Activated CD4-positive, alpha-beta T cell treated with anti-CD3 and anti-CD28 coated beads, Interleukin-10, Interleukin-2, amounts not matched to agents 100 ng/mL and 50 ng/mL, durations not matched to agents 16 hours and 8 hours (primary cell): ENCODE data around the gene DNAL4.
A peak's percentile ranks its signal among the peaks of the same experiment; 100 is the strongest.

Experiments used
- DNase-seq: peaks from one replicate; pipeline ENCODE4 v3.0.0-alpha.2; 2020

DNAL4 gene

DNA sequence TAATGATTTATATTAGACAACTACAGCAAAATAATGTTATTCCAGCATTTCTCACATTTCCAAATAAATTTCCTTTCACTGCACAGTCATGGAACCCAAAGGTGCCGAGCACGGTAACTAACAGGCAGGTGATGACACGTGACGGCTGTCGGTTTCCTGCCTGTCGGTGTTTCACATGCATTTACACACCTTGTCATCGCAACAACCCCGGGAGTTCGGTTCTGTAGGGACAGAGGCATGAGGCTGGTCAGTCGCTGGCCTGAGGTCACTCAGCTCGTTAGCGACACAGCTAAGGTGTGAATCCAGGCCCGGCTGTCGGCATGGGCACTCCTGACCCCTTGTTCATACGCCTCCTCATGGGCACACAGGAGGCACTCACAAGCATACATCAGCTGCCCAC is 9.9 kb downstream of the DNAL4 start:
- DNase-seq, result no peak

DNA sequence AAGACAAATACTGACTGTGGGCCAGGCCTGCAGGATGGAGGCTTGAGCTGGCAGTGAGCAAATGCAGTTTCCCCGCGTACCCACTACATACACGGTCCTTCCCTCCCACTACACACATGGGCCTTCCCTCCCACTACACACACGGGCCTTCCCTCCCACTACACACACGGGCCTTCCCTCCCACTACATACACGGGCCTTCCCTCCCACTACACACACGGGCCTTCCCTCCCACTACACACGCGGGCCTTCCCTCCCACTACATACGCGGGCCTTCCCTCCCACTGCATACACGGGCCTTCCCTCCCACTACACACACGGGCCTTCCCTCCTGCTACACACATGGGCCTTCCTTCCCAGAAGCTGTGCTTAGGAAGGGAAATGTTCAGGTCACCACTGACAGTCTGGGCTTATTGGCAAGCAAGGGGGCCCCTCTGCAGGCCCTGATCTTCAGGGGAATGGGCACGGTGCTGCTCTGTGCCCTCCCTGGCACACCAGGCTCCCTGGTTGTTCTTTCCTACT is 10.8 kb downstream of the DNAL4 start:
- no peak for DNase-seq

DNA sequence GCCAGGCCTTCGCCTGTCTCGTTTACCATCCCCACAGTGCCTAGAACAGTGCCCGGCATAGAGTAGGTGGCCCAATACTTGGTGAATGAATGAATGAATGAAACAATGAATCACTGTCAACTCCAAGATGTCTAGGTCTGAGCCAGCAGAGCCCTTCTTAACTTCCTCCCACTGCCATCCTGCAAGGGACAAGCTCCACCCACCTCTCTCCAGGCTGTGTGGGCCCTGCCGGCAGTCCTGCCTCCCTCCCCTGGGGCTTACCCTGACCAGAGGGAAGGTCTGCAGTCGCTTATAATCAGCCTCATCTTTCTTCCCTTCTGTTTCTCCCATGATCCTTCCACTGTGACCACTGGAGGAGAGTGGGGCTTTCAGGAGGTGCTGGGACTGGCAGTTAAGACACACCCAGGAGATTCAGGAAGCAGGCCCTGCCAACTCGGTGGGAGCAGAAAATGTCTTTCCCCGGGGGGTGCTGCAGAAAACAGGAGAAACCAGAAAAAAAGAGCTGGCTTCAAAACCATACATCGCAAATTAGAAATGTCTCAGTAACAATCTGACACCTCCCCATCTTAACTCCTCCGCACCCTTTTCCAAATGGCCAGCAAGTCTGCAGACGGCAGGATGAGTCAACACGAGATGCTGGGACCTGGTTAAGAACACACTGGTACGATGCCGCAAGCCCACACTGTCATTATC is 11.4 kb downstream of the DNAL4 start:
- no peak for DNase-seq

DNA sequence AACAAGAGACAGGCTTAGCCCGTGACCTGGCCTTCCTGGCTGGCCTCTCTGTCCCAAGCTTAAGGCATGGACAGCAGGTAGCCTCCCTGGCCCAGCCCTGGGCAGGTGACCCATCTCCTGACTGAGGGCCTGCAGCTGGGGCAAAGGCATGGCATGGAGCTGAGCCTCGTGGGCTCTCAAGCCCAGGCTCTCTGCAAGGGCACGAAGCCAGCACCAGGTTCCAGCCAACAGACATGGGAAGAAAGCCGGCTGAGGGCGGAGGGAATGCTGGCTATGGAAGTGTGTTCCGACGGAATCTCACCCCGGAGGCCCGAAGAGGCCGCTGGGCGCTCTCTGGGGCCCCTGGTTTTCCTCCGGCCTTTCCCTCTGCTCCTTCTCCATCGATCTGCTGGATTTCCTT is 12.9 kb downstream of the DNAL4 start:
- DNase-seq, result no peak

DNA sequence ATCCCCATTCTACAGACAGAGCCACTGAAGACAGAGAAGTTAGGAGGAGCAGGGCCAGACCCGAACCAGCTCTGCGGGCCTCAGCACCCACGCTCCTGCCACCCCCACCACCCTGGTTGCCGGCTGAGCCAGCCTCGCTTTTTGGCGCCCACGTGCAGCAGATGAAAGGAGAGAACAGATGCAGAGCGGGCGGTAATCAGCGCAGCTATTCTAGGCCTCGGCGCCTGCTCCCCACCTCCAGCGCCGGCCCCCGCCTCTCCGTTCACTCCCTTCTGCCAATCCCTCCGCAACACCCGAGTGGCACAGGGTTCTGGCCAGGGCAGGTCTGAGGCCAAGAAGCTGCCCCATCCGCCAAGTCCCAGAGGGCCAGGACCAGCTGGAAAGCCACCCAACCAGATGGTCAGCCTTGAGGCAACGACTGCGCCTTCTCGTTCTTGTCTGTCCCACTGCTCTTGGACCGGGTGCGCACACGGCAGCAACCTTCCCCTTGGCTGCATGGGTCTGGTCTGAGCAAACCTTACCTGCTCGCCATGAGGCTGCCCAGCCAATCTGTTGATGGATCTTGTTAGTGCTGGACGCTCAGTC is 16.8 kb downstream of the DNAL4 start:
- DNase-seq, result no peak

DNA sequence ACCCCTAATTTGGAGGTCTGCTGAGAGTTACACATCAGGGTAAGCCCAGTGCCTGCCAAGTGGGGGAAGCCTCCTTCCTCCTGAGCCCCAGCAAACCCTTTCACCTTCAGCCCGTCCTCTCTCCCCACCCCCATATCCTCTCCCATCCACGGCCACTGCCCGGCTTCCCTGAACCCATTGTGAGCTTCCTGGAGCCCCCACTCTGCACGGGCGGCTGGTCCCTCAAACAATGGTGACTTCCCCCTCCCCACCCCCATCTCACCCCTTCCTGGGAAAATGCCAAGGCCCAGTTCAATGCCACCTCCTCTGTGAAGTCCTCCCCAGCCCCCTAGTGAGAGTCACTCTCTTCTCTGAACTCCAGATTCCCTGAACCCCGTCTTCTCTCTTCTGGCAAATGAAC is 17.9 kb downstream of the DNAL4 start:
- DNase-seq, result no peak

DNA sequence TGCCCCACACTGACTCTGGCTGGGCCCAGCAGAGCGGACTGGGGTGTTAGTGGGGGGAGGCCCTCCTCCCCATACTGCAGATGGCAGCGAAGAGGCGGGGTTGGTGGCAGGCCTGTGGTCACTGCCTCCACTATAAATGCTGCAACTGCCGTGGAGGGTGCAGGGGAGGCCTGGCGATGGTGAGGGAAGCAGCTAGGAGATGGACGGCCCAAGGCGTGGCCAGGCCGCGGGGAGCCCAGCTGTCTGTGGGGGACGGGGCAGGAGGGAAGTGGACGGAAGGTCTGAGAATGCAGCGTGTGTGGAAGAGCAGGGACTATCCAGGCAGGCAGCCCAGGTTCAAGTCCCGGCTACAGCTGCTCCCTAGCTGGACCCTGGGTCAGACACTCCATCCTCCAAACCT is 18.3 kb downstream of the DNAL4 start:
- no peak for DNase-seq

DNA sequence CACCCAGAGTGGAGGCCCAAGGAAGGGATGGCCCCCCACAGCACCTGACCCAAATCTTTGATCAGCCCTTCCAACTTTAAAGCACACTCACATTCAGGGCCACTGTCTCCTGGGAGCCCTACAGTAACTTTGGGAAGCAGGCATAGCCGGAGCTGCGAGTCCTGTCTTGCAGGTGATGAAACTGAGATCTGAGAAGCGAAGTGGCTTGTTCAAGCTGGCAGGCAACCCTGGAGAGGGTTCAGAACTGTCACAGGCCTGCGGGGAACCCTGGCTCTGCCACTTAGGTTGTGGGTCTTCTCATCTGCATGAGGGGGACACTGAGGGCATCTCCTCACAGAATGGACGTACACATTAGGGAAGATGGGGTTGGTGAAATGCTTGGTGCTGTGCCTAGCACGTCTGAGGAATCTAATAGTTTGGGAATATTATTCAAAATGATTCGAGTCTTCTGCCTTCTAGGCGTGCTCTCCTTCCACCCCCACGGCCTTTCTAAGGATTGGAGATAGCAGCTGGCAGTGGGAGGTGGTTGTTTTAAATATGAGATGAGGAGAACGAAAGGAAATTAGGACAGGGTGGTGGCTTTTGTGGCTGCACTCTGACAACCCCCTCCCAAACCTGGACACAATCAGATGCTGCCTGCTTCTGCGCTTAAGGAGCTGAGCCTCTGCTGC is 19.3 kb downstream of the DNAL4 start:
- DNase-seq, result no peak

DNA sequence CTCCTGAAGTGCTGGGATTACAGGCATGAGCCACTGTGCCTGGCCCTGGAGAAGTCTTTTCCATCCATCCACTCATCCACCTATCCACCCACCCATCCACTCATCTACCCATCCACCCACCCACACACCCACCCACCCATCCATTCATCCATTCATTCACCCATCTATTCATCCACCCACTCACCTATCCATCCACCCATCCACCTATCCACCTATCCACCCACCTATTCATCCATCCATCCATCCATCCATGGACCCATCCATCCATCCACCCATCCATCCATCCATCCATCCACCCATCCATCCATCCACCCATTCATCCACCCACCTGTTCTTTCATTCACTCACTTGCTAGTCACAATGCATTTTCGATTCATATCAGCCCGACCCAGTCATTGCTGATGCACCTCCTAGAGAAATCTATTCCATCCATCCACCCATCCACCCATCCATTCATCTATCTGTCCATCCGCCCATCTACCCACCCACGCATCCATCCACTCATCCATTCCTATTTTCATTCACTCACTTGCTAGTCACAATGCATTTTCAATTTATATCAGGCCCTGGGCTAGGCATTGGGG is 20.5 kb downstream of the DNAL4 start:
- no peak for DNase-seq

DNA sequence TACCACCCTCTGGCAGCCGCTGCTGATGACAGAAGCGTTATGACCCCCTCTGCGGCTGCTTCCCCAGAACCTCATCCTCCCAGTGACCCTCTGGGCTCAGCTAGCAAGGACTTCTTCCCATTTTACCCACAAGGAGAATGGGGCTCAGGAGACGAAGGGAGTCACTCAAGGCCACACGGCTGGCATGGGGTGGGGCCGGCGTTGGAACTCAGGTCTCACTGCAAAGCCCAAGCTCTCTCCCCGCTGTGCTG is 21.4 kb downstream of the DNAL4 start:
- no peak for DNase-seq

DNA sequence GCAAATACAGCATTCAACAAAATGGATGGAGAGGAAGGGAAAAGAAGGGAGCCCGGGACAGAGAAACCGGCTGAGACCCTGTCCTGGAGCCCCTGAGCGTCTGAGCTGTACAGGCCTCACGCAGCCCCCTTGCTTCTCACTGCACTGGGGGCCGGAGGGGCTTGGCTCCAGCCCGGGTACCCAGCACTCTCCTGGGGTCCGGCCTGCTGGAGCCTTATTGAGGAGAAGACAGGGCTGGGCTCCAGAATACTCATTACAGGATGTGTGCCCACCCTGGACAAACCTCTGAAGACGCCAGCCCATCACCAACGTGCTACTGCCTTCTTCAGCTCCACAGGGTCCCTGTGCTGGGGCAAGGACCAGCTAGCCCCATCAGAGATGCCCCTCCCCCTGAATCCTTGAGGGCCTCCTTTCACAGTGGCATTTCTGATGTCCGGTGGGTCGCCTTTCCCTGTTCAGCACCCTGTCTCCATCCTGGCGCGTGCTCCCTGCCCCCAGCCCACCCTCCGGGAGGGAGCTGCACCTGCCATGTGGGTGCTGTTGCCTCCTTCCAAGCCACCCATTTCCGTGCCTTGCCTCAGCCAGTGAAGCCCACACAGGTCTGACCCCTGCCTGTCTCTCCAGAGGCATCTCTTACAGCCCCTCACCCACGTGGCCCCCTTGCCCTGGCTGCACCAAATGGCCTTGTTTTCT is 23.5 kb downstream of the DNAL4 start:
- DNase-seq, result no peak

DNA sequence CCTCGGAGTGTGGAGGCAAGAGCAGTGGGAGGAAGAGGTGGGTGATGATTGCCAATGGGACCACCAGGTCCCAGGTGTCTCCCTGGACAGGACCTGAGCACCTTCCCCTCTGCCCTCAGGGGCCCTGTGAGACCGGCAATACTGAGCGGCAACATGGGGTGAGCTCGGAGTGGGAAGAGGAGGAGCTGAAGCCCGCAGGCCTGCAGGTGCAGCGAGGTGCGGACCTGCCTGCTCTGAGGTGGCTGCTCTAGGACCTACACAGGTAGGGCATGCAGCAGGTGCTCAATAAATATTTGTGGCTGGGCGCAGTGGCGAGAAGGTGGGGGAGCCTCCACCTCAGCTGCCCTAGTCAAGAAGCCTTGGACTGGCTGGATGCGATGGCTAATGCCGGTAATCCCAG is 25.9 kb downstream of the DNAL4 start:
- DNase-seq, result no peak

DNA sequence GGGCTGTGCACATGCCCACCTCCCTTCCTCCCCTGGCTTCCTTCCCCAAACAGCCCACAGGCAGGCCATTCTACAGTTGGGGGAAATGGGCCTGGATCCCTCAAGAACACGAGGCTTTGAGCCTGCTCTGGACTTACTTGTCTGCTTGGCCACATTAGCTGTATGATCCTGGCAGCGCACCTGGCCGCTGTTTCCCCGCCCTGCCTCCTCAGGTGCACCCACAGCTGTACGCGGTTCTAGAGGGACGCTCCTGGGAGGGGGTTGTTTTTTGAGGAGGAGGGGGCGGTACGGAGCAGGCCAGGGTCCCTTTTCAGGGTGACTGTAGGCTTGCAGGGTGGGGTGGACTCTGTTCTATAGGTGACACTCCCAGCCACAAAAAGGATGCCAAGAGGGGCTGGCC is 26.6 kb downstream of the DNAL4 start:
- DNase-seq, result no peak

DNA sequence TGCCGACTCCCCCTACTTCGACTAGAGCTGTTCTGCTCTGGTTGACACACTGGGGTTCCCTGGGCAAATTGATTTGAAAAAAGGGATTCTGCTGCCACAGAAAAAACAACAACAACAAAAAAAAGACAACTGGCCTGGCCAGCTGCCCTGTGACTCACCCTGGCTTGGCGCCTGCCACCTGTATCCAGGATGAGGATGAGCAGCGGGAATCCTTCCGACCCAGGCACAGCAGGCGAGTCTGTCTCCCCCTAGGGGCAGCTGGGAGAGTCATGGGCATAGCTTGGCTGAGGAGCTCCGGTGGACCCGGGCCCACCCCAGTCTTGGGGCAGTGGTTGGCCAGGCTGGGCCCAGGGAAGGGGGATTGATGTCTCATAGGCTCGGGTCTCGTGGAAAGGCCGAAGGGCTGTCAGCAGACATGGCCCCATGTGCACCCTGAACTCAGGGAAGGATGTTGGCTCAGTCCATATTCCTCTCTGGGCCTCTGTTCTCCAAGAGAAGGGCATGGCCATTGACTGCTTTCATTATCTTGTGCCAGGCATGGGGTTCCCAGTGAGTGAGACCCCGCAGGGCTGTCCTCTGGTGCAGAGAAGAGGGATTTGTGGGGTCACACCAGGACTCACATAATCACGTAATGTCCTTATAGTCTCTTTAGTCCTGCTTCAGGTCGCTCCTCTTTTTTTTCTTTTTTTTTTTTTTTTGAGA is 27.7 kb downstream of the DNAL4 start:
- peak; percentile 29 for DNase-seq

DNA sequence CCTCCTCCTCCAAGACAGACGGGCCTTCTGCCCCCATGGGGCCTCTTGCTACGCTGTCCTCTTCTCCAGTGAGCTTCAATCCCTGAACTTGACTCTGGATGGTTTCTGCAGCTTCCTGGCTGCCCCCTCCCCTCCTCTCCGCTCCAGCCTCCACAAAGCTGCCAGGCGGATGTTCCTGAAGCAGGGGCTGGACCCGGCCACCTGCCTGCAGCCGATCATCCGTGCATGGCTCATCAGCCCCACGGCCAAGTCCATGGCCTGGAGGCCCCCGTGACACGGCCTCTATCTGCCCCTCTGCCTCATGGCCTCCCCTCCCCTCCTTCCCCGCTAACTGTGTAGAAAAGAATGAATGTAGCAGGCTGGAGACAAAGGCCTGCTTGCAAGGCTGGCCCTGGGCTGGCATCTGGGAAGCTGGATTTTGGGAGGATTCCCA is 31.4 kb downstream of the DNAL4 start:
- DNase-seq, result no peak

DNA sequence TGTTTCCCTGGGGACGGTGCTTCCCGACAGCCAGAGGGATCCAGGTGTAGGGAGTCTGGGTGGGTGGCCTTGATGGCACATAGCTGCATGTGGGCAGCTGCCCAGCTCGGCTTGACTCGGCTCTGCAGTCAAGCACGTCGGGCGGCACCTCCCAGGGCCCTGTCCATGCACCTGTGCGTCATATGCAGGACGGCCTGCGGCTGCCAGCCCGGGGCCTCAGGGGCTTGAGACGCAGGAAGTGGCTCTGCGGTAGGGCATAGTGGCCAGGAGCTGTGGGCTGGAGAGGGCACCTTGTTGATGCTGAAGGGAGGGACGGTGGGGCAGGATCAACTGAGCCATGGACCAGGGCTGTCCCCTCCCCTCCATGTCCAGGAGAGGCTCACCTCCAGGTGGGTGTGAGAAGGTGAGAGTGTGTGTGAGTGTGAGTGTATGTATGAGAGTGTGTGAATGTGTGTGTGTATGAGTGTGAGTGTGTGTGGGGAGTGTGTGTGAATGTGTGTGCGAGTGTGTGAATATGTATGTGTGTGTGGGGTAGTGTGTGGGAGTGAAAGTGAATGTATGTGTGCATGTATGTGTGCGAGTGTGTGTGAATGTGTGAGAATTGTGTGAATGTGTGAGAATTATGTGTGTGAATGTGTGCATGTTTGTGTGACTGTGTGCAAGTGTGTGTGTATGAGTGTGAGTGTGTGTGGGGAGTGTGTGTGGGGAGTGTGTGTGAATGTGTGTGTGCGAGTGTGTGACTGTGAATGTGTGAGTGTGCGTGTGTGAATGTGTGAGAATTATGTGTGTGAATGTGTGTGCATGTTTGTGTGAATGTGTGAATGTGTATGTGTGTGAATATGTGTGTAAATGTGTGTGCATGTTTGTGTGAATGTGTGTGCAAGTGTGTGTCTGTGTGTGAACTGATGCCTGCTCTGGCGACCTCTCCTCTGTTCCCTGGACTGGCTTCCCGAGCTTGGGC is 32.5 kb downstream of the DNAL4 start:
- DNase-seq, result no peak

DNA sequence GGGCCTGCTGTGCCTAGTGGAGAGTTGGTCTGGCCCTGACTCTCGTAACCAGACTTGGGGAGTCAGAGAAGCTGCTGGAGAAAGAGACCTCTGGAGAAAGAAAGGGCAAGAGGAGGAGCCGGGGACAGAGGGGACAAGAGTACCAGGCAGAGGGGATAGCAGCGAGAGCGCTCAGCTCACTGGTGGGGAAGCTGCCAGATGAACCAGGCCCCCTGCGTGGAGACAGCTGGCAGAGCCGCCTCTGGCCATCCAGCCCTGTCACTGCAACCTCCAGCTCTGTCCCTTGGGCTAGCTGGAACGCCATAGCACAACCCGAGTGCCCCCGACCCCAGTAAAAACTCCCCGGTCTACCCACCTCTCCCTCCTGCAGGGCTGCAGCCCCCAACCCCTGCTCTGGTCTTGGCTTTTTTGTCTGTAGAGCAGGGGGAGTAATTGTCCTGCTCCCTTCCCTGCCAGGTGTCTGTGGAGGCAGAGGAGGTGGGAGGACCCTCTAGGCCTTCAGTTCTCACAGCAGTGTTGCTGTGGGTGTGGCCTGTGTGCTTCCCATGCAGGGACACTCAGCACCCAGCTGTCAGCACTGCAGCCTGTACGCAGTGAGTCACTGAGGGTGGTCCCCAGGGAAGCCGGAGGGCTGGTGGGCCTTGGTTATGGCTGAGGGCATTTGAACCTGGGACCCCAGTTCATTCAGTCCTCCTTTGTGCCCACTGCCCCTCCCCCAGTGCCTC is 33.3 kb downstream of the DNAL4 start:
- DNase-seq, result no peak

DNA sequence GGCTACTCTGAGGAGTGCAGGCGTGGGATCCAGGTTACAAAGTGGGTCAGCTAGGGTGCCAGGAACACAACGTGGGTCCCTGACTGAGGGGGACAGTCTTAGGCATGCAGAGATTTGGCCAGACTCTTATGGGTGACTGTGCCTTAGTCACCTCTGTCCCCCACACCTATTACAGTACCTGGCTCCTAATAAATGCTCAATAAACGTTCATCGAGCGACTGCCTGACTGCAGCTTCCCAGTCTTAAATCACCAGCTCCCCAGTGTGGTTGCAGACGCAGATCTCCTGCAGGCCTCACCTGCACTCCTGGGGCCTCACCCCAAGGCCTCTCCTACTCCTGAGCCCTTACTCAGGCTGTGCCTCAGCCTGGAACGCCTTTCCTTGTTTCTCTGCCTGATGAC is 34.9 kb downstream of the DNAL4 start:
- DNase-seq, result no peak

DNA sequence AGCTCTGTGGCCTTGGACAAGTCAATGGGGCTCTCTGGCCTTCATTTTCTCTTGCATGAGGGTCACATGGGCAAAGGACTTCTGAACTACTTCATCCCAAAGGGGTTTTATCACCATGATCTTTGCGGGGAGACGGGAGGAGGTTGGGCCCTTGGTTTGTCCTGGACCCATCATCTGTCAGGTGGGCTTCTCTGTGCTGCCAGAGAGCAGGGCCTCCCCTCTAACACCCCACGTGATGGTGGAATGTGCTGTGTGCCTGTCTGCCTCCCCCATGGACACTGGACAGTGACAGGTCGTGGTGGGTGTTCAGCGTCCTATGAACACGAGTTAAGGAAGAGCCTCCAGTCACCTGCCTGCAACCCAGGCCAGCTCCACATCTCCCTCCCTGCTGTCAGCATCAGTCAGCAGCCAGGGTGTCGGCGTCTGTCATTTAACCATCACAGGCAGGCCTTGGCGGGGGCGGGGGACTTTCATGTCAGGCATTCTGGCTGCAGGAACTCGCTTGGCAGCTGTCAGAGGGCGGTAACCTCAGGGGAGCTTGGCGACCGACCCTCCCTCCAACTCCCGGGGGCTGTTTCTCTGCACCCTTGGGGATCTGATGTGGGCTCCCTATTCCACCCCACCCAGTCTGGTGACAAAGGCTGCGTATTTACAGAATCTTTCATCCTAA is 35.5 kb downstream of the DNAL4 start:
- peak; percentile 56 for DNase-seq

DNA sequence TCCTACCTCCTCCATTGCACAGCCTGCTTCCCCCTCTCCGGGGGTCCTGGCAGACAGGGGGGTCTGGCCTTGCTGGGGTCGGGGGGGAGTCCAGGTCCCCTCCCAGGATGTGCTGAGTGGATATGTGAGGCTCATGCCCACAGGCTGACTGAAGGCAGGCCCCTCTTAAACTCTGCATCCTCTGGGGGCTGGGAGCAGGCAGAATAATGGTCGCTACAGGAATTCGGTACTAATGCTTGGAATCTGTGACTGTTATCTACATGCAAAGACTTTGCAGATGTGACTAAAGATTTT is 36.5 kb downstream of the DNAL4 start:
- no peak for DNase-seq
